DND-41 (cell line): ENCODE results near the gene AP3S1.

Source experiments
- EZH2 ChIP-seq: IDR thresholded peaks from 3 replicates; pipeline ENCODE4 v1.6.1; 2012; ENCODE audit warnings: borderline replicate concordance, low read depth, mild to moderate bottlenecking, moderate library complexity, low read length, inconsistent platforms; ENCODE audit not compliant: severe bottlenecking
- TF ChIP-seq, protein P1 (sequence below): IDR thresholded peaks from 2 replicates; pipeline ENCODE4 v1.5.1; 2012; ENCODE audit warnings: borderline replicate concordance, low read length, moderate library complexity, mild to moderate bottlenecking; ENCODE audit not compliant: poor library complexity, severe bottlenecking; ENCODE audit errors: extremely low read depth

GRCh38 chr5:115963566-115963965 is 121.8 kb downstream of the AP3S1 start:
- TF ChIP-seq, protein P1, sequence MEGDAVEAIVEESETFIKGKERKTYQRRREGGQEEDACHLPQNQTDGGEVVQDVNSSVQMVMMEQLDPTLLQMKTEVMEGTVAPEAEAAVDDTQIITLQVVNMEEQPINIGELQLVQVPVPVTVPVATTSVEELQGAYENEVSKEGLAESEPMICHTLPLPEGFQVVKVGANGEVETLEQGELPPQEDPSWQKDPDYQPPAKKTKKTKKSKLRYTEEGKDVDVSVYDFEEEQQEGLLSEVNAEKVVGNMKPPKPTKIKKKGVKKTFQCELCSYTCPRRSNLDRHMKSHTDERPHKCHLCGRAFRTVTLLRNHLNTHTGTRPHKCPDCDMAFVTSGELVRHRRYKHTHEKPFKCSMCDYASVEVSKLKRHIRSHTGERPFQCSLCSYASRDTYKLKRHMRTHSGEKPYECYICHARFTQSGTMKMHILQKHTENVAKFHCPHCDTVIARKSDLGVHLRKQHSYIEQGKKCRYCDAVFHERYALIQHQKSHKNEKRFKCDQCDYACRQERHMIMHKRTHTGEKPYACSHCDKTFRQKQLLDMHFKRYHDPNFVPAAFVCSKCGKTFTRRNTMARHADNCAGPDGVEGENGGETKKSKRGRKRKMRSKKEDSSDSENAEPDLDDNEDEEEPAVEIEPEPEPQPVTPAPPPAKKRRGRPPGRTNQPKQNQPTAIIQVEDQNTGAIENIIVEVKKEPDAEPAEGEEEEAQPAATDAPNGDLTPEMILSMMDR = no peak
- TF ChIP-seq EZH2 = no peak
